Hepatocyte (in vitro differentiated cells): ENCODE measurements around the gene DNAJC9.

ENCODE experiments used
- CTCF ChIP-seq: fragments of 200-600 bp; sonication (generic); IDR thresholded peaks from 2 replicates; pipeline ENCODE4 v1.5.1; 2016; ENCODE audit warnings: antibody characterized with exemption, mild to moderate bottlenecking; ENCODE audit not compliant: poor library complexity
- EZH2phosphoT487 ChIP-seq: fragments of 200-600 bp; sonication (generic); IDR thresholded peaks from one replicate; pipeline ENCODE4 v1.6.1; 2018; ENCODE audit warnings: antibody characterized with exemption, mild to moderate bottlenecking, low read depth, moderate library complexity; ENCODE audit not compliant: unreplicated experiment, severe bottlenecking

GRCh38 chr10:73207883-73208282, 39.2 kb downstream of the DNAJC9 start:
- TF ChIP-seq CTCF = no peak
- TF ChIP-seq EZH2phosphoT487 = no peak
